Measurements from ENCODE around the gene RUFY1.
"Not testable (repeated sequence)": the region's sequence is repeated elsewhere in the genome, so short reads cannot be mapped to it uniquely, and the experiment has no call there.

Gene RUFY1

DNA sequence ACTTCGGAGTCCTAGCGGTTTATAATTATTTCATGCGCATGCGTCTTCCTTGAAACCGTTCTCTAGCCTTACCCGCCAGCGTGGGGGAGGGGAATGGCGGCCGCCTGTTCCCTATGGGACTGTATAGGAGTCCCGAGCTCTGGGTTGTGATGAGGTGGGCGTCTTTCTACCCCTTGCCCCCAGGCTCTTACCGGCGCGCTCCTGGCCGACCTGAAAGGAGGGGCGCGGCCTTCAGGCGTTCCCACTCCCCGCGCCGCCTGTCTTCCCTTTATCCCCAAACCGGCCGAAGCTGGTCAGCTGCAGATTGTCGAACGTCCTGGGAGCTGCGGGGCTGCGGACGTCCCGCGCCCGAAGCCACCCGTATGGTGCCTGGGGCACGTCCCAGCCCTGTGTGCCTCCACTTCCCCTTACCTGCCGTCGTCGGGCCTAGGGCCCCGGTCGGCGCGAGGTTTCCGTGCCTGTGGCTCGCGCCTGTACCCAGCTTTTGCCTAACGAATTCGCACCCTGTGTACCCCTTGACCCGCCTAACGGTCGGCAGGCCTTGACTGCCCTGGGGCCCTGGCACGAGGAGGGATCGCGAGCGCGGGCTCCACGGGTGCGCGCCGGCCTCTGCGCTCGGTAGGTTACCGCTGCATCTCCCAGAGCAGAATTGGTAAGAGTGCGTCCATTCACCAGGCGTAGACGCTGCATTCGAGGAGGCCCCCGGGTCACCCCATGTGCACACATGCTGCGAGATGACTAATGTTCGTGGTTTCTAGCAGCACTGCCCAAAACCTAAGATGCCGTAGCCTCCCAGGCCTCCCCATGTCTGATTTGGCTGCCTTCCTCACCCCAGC is 73.8 kb downstream of the RUFY1 start:
- no peak for DNase-seq

DNA sequence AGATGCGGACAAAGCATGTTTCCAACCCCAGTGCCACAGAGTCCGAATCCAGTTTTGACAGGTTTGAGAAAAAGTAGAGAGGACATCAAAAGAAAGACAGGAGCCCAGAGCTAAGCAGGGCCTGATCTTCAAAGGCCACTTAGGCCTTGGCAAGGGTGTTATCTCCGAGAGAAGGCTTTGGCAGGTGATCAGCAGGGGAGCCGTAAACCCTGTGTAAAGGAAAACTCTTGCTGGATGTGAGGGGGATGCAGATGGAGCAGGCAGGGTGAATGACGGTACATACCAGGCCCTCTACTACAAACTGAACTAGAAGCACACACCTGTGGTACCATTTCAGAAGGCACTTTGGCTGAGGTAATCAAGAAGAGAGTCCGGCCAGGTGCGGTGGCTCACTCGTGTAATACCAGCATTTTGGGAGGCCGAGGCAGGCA is 74.5 kb downstream of the RUFY1 start:
- no peak for DNase-seq

DNA sequence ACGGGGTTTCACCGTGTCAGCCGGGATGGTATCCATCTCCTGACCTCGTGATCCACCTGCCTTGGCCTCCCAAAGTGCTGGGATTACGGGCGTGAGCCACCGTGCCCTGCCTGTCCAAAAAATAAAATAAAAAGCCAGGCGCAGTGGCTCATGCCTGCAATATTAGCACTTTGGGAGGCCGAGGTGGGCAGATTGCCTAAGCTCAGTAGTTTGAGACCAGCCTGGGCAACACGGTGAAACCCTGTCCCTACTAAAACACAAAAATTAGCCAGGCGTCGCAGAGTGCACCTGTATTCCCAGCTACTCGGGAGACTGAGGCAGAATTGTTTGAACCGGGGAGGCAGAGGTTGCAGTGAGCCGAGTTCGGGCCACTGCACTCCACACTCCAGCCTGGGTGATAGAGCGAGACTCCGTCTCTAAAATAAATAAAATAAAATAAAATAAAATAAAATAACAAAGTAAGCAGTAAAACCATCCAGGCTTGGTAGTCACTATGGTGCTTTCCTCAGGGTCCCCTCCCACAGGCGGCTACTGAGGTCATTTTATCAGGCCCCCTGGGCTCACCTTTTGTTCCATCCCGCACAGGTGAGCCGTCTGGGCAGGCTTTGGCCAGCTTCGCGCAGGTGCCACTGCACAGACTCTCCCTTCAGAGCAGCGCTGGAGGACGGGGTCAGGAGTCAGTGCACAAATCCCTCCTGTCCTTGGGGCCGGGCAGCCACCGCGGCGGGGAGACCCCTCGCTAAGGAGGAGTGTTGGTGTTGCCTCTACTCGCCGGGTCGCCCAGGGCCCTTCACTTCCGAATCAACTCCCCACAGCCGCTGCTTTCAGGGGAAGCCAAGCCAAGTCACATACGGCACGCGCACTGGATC is 83.4 kb downstream of the RUFY1 start:
- DNase-seq: not testable (repeated sequence)

DNA sequence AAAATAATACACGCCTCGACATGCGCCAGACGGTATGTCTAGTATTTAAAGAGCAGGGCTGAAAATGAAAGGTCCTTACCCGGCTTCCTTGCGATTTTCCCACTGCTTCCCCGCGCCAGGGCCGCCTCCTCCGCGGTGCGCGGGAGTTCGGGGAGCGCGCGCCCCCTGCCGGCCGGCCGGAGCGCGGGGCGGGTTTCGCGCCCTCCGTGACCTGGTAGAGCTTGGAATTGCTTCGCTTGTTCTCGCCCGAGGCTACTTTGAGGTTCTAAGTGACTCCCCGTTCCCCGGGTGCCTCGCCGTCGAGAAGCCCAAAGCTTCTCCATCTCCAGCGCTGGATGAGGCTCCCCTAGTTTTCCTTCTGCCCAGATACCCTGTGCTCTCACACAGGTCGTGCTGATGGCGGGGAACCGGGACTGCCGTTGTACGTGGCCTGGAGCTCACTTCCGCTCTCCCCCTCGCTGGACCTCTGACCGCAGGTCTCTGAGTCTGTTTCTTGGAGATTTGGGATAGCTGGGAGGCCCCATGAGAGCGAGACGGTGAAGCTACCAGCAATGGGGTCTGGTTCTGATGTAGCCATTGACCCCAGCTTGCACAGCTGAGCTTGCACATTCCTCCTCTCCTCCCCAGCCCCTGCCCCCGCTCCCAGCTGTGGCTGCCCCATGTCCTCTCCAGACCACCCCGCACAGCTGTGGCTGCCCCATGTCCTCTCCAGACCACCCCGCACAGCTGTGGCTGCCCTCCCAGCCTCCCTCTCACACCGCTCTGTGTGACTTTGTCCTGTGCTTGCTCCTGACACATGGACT is 84.2 kb downstream of the RUFY1 start:
- DNase-seq: not testable (repeated sequence)

DNA sequence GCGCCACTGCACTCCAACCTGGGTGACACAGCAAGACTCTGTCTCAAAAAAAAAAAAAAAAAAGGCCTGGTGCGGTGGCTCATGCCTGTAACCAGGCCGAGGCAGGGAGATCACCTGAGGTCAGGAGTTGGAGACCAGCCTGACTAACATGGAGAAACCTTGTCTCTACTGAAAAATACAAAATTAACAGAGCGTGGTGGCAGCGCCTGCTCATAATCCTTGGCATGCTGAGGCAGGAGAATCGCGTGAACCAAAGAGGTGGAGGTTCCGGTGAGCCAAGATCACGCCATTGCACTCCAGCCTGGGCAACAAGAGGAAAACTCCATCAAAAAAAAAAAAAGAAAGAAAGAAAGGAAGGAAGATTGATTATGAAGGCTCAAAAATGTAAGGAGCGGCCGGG is 88.9 kb downstream of the RUFY1 start:
- DNase-seq: not testable (repeated sequence)

DNA sequence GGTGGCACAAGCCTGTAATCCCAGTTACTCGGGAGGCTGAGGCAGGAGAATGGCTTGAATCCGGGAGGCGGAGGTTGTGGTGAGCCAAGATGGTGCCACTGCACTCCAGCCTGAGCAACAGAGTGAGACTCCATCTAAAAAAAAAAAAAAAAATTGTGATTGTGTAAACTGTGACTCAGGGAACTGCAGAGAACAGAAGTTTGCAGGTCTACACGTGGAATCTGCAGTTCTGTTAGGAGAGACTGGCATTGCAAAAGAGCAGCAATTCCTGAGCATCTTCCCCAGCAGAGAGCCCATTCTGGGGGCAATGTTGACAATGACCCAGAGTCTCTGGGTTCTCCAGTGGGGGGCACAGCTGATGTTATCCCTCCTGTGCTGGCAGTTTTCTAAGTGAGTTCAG is 91.4 kb downstream of the RUFY1 start:
- not testable (repeated sequence) for DNase-seq

DNA sequence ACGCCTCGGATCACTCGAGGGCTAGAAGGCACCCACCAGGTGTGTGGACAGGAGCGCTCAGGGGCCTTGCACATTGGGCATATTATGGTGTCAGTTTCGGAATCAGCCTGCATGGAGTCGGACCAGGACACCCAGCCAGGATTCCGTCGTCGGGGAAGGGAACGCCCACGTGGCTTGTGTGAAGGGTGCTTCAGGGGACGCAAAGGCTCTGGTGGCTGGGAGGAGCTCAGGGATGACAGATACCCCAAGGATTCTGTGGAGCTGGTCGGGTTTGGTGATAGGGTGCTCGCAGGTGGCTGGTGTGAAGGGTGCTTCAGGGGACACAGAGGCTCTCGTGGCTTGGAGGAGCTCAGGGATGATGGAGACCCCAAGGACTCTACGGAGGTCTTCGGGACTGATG is 92.3 kb downstream of the RUFY1 start:
- not testable (repeated sequence) for DNase-seq

DNA sequence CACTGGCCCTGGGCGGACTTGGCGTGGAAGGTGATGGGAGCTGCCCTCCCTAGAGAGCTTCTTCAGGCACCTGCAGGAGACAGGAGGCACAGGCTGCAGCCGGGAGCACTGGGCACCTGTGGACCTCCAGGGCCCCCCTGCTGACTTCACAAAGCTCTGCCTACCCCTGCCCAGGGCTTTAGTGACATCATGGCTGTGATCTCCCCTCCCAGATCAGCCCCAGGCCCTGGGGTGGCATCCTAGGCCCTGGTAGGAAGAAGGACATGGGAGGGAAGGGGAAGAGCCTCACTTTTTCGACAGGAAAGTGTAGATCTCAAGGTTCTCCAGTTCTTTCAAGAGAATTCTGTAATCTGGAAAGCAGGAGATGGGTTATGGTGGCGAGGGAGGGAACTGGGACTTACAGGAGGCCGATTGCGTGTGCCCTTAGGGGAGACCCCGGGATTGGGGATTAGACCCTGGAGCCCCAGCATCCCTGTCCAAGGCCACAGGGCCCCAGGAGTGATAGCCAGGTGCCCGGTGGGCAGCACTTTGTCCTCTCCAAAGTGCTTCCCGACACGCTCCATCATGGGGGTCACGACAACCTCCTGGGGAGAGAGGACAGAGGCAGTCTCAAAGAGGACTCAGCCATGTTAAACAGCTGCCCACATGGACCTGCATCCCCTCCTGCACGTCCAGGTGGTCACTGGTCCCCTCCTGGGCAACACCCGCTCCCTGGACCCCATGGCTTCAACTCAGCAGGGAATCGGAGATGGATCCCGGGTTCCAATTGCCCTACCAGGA is 93.0 kb downstream of the RUFY1 start:
- not testable (repeated sequence) for DNase-seq

DNA sequence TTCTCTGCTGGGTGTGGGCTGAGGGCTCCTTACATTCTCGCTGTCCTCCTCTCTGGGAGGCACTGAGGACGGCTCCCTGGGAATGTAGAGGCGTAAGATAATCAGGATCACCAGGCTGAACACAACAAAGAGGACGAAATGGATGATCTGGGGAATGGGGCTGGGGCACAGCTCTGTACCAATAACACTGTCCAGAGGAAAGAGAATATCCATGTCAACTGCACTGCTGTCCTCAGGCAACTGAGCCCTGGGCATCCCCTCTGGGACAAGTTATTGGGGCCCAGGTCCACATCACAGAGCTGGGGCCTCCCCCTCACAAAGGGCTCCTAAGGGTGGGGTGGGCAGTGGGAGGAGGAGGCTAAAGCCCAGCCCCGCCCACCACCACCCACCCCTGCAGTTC is 94.4 kb downstream of the RUFY1 start:
- DNase-seq: not testable (repeated sequence)

DNA sequence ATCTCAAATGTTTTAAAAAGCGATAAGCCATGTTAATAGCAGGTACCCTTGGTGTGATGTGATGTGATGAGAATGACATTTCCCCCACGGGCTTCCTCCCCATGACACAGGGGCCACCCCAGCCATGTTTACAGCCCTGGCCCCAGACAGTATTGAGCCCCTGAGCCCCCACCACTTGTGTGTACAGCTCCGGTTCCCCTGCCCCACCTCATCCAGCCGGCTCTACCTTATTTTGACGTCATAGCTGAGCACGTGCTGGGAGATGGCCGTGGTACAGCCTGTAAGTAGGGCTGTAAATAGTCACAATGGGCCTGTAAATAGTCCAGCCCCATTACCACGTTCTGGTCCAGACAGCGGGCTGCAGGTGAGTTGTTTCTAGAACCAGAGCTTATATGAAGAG is 98.1 kb downstream of the RUFY1 start:
- no peak for DNase-seq

DNA sequence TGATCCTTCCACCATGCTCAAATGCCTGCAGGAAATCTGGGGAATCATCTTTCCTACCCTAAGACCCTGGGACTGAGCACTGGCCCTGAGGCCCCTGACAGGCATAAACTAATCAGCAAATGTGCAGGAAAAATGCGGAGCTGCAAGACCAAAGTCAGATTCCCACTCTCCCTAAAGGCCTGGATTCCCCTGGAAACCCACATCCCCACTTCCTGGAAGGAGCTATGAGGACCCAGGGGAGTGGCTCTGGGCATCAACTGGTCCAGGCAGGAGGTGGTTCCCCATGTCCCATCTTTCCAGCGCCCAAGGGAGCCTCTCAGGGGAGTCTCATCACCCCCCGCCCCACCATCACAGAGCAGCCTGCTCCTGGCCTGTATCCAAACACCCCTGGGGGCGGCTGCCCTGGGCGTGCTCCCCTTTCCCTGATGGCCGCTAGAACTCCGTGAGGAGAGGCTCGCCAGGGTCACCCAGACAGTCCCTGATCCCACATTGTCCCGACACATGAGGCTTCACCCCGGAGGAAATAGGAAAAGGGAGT is 98.9 kb downstream of the RUFY1 start:
- DNase-seq: not testable (repeated sequence)

DNA sequence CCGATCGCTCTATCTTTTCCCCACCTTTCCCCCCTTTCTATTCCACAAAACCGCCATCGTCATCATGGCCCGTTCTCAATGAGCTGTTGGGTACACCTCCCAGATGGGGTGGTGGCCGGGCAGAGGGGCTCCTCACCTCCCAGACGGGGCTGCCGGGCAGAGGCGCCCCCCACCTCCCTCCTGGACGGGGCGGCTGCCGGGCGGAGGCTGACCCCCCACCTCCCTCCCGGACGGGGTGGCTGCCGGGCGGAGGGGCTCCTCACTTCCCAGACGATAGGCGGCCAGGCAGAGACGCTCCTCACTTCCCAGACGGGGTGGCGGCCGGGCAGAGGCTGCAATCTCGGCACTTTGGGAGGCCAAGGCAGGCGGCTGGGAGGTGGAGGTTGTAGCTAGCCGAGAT is 99.9 kb downstream of the RUFY1 start:
- DNase-seq: not testable (repeated sequence)

DNA sequence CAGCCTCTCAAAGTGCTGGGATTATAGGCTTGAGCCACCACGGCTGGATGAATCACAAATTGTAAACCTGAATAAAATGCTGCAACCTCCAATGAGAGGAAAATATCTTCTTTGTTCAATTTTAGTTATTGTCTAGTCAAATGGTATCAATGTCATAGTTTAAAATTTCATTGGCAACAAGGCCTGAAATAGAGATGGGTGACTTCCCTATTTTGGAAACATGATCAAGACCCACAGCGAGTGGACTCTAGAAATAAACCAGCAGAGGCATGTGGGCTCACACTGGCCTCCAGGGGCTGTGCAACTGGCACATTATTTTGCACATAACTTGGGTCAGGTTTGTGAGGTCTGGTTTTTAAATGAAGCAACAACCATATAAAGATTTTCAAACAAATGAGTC is 102.8 kb downstream of the RUFY1 start:
- DNase-seq: not testable (repeated sequence)

DNA sequence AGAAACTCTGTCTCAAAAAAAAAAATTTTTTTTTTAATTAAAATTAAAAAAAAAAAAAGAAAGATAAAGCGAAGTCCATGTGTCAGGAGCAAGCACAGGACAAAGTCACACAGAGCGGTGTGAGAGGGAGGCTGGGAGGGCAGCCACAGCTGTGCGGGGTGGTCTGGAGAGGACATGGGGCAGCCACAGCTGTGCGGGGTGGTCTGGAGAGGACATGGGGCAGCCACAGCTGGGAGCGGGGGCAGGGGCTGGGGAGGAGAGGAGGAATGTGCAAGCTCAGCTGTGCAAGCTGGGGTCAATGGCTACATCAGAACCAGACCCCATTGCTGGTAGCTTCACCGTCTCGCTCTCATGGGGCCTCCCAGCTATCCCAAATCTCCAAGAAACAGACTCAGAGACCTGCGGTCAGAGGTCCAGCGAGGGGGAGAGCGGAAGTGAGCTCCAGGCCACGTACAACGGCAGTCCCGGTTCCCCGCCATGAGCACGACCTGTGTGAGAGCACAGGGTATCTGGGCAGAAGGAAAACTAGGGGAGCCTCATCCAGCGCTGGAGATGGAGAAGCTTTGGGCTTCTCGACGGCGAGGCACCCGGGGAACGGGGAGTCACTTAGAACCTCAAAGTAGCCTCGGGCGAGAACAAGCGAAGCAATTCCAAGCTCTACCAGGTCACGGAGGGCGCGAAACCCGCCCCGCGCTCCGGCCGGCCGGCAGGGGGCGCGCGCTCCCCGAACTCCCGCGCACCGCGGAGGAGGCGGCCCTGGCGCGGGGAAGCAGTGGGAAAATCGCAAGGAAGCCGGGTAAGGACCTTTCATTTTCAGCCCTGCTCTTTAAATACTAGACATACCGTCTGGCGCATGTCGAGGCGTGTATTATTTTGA is 107.2 kb downstream of the RUFY1 start:
- DNase-seq: not testable (repeated sequence)

DNA sequence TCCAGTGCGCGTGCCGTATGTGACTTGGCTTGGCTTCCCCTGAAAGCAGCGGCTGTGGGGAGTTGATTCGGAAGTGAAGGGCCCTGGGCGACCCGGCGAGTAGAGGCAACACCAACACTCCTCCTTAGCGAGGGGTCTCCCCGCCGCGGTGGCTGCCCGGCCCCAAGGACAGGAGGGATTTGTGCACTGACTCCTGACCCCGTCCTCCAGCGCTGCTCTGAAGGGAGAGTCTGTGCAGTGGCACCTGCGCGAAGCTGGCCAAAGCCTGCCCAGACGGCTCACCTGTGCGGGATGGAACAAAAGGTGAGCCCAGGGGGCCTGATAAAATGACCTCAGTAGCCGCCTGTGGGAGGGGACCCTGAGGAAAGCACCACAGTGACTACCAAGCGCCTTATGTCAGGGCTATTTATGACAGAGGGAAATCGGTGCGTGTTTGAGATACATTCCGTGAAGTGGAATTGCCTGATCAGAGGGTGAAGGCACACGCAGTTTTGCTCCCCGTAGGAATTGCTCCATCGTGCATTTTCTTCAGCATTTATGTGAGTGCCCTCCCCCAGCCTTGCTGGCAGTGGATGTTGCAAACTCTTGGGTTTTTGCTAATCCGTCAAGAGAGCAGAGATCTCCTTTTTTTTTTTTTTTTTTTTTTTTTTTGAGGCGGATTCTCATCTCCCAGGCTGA is 108.0 kb downstream of the RUFY1 start:
- DNase-seq: not testable (repeated sequence)
